ENCODE data around the gene CDH4.

DNA sequence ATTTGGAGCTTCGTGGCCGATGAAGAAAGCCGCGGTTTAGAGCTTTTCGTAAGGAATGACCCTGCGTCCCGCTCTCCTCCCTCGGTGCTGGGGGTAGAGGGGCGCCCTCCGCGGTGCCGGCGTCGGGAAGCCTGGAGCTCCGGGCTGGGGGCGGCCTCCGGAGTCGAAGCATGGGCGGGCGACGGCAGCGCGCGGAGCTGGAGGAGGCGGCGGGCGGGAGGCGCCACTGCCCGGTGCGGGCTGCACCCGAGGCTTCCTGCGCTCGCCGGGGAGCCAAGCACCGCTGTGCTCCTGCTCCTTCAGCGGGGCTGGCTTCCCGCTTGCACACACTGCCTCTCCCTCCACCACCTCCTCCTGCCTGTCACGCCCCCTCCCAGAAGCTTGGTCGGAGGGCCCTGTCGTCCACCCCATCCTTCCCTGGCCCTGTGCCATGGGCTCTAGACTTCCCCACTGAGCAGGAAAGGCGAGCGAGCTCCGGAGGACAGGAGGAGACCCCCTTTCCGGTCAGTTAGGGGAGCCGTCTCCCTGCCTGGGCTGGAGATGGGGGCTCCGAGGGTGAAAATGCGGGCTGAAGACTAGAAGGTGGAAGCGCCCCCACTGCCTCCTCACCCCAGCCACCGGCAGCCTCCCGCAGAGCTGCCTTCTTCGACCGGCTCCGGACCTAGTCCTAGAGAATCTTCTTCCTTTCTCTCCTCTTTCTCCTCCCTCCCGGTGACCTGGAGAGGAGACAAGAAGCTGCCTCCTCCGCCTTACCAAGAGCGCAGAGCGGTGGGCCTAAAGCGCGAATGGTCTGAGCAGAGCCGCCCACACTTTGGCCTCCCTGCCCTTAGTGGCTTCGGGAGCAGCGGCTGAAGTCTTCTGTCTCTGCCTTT is 1.8 kb downstream of the CDH4 start:
- TF ChIP-seq, protein P1, sequence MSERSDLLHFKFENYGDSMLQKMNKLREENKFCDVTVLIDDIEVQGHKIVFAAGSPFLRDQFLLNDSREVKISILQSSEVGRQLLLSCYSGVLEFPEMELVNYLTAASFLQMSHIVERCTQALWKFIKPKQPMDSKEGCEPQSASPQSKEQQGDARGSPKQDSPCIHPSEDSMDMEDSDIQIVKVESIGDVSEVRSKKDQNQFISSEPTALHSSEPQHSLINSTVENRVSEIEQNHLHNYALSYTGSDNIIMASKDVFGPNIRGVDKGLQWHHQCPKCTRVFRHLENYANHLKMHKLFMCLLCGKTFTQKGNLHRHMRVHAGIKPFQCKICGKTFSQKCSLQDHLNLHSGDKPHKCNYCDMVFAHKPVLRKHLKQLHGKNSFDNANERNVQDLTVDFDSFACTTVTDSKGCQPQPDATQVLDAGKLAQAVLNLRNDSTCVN (CRISPR knock-in tag; IDR thresholded peaks at IDR 0.05; ENCODE audit: borderline replicate concordance) = no peak
- TF ChIP-seq MYPOP (CRISPR knock-in tag; IDR thresholded peaks at IDR 0.05) = no peak
- TF ChIP-seq EZH2 (conservative IDR thresholded peaks at IDR 0.05; ENCODE audit: low read depth, low read length) = no peak

All from HepG2 (cell line).